Measurements from ENCODE around the gene SPG7.
"Not testable (repeated sequence)": the region's sequence is repeated elsewhere in the genome, so short reads cannot be mapped to it uniquely, and the experiment has no call there.

The SPG7 gene

GRCh38 chr16:89581045-89581695 lies 73.0 kb downstream of the SPG7 start:
- no peak for DNase-seq (ENCODE audit: low spot score)

DNA sequence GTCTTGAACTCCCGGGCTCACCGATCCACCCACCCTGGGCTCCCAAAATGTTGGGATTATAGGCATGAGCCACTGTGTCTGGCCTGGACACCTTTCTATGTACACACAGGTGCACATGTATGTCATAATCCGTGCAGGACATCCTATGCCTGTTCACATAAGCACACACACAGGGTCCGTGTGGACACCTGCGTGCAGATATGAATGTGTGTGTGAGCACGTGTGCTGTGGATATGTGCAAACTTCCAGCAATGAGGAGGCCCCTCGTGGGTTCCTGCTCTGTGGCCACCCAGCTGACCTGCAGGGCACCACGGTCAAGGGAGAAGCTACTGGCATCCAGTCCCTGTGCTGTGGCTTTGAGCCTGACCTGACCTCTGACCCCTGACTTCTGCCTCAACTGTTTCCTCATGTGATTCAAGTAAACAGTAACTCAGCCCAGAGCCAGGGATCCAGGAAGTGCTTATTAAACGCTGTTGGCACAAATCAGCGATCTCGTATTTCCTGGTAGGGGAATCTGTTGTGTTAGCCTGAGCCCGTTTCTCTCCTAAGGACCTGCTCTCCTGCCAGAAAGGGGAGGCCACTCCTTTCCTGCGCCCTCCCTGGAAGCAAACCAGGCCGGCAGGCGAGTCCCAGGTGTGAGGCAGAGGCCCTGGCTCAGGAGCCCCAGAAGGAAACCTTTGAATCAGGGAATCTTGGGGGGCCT lies 73.8 kb downstream of the SPG7 start:
- DNase-seq (ENCODE audit: low spot score) = no peak

DNA sequence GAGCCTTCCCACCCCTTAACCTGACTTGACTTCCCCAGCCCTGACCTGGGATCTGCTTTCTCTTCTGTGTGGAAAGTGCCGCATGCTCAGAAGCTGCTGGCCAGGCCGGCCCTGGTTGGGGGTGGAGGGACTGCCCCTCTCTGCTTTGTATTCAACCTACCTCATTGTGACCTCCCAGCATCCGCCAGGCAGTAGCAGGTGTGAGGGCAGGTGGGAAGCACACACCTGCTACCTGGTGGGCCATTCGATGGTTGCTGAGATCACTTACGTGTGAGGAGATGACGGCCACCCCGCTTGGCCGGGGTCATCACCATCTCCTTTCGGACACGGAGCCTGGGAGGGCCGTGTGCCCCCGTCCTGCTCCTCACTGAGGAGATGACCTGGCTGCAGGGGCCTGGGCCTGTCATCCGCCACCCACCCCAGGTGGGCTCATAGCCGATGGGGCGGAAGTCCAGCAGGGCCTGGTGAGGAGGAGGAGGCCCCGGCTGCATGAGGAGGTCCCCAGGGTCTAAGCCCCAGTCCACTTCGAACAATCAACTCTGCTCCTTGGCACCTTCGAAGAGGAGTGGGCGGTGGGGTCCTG lies 74.5 kb downstream of the SPG7 start:
- no peak for DNase-seq (ENCODE audit: low spot score)

GRCh38 chr16:89583197-89583894 lies 75.1 kb downstream of the SPG7 start:
- no peak for DNase-seq (ENCODE audit: low spot score)

DNA sequence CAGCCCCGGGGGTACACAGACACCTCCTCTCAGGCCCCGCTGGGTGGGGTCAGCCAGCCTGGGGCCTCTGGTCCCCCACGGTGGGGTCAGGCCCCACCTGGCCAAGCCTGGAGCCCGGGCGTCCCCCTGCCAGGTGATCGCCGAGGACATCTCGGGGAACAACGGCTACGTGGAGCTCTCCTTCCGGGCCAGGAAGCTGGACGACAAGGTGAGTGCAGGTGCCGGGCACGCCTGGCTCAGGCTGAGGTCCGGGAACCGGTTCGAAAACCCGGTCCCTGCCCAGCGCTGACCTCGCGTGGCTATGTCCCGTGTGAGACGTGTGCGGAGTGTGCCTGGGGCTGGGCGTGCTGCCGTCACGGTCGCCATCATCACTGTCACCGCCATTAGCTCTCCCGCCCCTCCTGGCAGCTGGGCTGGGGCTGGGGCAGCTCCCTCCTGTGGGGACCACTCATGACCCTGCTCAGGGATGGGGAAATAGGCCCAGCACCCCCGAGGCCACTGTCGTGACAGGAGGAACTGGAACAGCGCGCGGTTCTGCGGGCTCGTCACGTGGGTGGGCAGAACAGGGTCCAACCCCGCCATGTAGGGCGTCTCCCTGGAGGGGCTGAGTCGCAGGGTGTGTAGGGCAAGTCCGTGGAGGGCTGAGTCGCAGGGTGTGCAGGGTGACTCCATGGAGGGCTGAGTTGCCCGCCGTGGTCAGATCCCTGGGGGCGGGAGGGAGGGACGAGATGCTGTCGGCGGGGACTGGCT lies 75.9 kb downstream of the SPG7 start:
- DNase-seq (ENCODE audit: low spot score) = no peak

DNA sequence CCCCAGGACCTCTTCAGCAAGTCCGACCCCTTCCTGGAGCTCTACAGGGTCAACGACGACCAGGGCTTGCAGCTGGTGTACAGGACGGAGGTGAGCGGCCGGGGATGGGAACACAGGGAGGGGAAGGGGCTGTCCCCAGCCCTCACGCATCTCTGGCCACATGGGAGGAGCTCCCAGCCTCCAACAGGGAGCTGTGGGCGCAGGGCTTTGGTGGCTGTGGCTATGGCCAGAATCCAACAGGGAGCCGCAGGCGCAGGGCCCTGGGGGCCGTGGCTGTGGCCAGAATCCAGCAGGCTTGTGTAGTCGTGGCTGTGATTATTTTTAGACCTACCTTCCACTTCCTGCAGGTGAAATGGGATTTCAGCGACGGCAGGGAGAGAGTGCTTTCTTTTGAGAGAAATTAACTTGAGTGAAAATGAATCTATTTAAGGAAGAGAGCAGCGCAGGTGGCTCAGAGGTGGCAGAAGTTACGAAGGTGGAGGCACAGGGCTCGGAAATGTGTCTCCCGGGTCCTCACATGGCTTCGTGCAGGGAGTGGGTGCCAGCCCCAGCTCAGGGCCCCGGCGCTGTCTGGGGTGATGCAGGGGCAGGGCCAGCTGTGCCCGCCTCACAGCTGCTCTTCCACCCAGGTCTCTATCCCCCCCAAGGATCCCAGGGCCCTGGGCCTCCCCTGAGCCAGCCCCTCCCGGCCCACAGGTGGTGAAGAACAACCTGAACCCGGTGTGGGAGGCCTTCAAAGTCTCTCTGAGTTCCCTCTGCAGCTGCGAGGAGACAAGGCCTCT lies 76.8 kb downstream of the SPG7 start:
- no peak for DNase-seq (ENCODE audit: low spot score)

- no peak for DNase-seq (ENCODE audit: low spot score)
Observed at GRCh38 chr16:89586218-89586617, 78.0 kb downstream of the SPG7 start.

- no peak for DNase-seq (ENCODE audit: low spot score)
Observed at GRCh38 chr16:89586853-89587252, 78.7 kb downstream of the SPG7 start.

DNA sequence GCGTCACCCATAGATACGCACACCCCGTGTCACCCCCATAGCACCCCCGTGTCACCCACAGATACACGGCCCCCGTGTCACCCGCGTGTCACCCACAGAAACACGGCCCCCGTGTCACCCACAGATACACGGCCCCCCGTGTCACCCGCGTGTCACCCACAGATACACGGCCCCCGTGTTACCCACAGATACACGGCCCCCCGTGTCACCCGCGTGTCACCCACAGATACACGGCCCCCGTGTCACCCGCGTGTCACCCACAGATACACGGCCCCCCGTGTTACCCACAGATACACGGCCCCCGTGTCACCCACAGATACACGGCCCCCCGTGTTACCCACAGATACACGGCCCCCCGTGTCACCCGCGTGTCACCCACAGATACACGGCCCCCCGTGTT lies 79.5 kb downstream of the SPG7 start:
- not testable (repeated sequence) for DNase-seq (ENCODE audit: low spot score)

DNA sequence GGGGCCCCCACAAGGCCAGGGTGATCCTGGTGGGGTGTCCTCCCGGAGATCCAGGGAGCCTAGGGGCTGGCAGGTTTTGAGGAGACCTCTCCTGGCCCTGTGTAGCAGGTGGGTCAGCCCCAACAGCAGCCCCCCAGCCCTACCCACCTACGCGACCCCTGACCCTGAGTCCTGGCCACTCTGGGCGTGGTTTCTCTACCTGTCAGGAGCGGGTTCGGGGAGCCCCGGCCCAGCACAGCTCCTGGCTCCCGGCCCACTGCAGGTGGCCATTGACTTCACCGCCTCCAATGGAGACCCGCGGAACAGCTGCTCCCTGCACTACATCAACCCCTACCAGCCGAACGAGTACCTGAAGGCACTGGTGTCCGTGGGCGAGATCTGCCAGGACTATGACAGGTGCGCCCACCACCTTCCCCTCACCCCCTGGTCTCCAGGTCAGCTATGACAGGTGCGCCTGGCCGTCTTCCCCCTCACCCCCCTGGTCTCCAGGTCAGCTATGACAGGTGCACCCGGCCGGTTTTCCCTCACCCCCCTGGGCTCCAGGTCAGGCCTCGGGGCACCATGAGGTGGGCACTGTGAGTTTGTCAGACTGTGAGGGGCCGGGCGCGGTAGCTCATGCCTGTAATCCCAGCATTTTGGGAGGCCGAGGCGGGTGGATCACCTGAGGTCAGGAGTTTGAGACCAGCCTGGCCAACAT lies 80.4 kb downstream of the SPG7 start:
- no peak for DNase-seq (ENCODE audit: low spot score)

DNA sequence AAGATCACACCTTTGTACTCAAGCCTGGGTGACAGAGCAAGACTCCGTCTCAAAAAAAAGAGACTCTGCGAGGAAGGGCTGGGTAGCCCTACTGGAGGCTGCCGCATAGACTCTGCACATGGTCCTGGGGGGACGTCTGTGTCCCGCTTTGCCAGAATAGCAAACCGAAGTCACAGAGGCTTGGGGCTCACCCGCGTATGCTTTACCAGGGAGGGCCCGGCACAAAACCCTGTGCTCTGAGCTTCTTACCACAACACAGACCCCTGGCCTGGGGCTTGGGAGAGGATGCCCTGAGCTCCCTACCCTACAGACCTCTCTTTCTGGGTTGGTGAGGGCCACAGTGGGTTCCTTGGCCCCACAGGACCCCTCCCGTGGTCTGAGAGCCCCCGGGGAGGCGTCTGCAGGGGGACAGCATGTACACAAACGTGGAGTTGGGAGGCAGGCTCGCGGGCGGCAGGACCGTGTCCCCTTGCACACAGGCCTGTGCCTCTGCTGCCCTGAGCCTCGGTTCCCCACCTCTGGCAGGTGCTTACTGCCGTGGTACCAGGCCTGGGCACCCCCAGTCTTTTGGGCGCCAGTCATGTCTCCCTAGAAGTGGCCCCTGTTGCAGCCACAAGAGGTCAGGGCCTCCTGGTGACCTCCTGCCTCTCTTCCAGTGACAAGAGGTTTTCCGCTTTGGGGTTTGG lies 81.2 kb downstream of the SPG7 start:
- DNase-seq (ENCODE audit: low spot score) = no peak

- no peak for DNase-seq (ENCODE audit: low spot score)
Observed at GRCh38 chr16:89593841-89594240, 85.6 kb downstream of the SPG7 start.

DNA sequence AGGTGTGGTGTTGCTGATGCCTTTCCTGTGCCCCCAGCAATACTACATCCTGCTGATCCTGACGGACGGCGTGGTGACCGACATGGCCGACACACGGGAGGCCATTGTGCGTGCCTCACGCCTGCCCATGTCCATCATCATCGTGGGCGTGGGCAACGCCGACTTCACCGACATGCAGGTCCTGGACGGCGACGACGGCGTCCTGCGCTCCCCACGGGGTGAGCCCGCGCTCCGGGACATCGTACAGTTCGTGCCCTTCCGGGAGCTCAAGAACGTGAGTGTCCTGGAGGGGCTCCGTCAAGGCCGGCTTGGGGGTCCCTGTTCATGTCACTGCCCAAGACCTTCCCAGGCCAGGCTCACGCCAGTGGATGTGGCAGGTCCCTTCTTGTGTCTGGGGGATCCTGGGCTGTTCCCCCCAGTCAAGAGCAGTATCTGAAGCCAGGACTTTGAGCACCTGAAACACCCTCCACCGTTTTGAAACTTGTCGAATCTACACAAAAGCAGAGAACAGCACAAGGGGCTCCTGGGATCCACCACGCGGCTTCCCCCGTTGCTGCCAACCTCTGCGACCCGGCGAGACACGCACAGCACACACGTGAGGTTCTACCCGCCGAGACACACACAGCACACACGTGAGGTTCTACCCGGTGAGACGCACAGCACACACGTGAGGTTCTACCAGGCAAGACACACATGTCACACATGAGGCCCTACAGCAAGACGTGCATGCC lies 87.3 kb downstream of the SPG7 start:
- no peak for DNase-seq (ENCODE audit: low spot score)

DNA sequence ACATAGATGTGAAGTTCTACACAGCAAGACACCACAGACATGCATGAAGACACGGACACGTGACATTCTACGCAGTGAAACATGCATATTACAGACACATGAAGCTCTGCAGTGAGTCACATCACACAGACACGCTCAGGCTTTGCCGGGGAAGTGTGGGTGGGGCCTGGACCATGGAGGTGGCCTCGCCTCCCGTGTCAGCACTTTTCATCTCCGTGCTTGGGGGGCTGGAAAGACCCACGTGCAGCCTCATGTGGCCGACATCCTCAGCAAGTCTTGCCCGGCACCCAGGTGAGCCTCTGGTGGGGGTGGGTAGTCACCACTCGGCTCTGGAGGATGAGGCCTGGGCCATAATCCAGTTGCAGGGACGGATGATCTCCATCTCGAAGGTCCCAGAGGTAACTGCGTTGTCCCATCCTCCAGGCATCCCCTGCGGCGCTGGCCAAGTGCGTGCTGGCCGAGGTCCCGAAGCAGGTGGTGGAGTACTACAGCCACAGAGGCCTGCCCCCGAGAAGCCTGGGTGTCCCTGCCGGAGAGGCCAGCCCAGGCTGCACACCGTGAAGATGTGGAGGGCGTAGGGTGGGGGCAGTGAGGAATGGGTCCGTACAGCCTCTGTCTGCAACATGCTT lies 88.0 kb downstream of the SPG7 start:
- DNase-seq (ENCODE audit: low spot score) = no peak

DNA sequence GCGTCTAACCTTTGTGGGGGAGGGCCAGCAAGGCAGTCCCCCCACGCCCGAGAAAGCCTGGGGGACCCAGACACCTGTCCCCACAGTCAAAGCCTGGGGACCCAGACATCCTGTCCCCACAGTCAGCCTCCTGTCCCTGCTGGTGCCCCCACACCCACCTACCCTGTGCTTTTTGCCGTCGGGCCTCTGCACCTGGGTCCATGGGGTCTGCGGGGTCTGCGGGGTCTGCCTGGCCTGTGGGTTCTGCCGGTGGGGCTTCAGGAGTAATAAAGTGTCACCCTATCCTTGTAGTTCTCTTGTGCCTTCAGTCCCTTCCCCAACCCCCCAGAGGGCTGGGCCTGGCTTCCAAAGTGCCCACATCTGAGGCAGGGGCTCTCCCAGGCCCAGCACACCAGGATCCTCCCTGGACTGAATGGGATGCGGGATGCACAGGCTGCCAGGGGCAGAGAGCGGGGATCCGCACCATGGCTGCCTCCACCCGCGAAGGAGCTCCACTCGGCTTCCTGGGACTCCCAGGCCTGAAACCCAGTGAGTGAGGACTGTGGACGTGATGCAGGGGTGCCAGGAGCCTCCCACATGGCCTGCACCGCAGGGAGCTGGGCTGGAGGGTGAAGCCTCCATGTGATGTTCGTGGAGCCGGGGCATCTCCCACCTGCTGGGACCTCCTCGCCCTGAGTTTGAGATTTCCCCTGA lies 88.9 kb downstream of the SPG7 start:
- no peak for DNase-seq (ENCODE audit: low spot score)

GRCh38 chr16:89598199-89598598 lies 90.0 kb downstream of the SPG7 start:
- DNase-seq (ENCODE audit: low spot score) = no peak

- peak; percentile 96 for DNase-seq (ENCODE audit: low spot score)
Observed at GRCh38 chr16:89599451-89599858, 91.3 kb downstream of the SPG7 start.

- DNase-seq (ENCODE audit: low spot score) = no peak
Observed at GRCh38 chr16:89599902-89600301, 91.7 kb downstream of the SPG7 start.

Data from HuH-7 (cell line).